HG03139 (cell line): ENCODE measurements around the gene POLR3H.

Source experiments
- ATAC-seq: cut with Tn5 transposase; IDR thresholded peaks from one replicate; pipeline ENCODE4 v1.9.1; 2021; ENCODE audit not compliant: unreplicated experiment

Gene POLR3H

DNA sequence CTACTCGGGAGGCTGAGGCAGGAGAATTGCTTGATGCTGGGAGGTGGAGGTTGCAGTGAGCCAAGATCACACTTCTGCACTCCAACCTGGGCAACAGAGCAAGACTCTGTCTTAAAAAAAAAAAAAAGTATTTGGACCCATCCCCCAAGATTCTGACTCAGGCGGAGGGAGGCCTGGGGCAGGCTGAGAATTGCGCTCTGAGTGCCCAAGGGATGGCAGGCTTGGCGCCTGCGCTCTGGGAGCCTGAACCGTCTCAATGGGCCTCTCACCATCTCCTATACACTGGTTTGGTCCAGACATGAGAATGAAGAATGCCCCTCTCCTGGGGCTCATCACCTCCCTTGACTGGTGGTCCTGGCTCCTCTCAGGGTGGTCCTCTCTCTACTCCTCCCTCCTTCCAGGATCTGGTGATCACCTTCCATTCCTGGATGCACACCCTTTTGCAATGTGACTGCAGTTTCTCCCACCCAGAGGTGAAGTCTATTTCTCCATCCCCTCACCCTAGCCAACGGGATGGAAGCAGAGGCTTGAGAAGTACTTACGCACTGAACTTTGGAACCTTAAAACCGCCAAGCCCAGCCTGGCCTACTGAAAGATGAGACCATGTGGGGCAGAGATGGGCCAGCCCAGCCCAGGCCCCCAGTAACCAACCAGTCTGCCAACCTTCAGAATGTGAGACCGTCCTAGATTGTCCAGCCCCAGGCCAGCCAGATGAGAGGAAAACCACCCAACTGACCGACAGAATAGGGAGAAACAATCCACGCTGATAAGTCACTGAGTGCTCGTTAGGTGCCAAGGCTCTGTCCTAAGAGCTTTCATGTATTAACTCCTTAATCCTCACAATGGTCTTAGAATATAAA is 4.9 kb downstream of the POLR3H start:
- ATAC-seq, result no peak

DNA sequence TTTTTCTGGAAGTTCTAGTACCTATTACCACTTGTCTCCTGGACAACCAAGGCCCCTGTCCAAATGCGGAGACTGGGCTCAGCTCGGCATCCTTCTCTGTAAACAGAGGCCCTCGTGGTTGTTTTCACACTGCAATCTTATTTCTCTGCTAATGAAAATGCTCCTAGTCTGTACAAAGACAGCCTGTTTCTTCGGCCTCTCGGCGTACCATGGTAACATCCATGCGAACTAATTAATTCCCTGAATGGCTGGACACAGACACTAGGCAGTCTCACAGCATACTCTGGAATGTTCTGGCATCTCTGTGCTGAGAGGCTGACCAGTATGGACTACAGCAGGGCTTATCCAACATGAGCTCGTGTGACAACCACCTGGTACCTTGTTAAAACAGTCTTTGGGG is 5.7 kb downstream of the POLR3H start:
- ATAC-seq, result no peak

DNA sequence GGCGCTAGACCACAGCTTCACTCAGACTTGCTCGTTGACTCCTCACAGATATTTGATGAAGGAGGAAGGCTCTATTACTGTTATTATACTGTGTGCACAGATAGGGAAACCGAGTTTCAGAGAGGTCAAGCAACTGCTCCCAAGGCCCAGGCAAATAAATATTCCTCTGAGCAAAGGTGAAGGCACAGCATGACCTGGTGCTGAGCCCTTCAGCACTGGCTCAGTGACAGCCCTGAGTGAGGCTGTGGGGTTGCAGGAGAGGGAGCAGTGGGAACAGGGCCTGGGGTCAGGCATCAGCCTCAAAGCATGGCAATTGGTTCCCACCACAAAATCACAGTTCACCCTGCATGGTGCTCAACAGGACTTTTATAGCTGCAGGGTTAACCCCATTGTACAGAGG is 7.1 kb downstream of the POLR3H start:
- ATAC-seq, result no peak

DNA sequence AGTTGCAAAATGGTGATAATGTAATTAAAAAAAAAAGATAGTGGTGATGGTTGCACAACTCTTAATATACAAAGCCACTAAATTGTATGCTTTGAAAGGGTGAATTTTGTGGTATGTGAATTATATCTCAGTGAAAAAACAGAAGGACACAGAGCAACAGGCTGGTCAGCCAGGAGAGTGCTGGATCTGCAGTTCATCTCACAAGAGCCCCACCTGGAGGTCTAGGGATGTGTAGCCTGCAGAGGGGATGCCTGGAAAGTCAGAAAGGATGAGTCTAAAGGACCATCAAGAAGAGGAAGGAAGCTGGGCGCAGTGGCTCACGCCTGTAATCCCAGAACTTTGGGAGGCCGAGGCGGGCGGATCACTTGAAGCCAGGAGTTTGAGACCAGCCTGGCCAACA is 9.0 kb downstream of the POLR3H start:
- no peak for ATAC-seq

- no peak for ATAC-seq
These were observed 10.1 kb downstream of the POLR3H start for GRCh38 chr22:41534219-41534618.

DNA sequence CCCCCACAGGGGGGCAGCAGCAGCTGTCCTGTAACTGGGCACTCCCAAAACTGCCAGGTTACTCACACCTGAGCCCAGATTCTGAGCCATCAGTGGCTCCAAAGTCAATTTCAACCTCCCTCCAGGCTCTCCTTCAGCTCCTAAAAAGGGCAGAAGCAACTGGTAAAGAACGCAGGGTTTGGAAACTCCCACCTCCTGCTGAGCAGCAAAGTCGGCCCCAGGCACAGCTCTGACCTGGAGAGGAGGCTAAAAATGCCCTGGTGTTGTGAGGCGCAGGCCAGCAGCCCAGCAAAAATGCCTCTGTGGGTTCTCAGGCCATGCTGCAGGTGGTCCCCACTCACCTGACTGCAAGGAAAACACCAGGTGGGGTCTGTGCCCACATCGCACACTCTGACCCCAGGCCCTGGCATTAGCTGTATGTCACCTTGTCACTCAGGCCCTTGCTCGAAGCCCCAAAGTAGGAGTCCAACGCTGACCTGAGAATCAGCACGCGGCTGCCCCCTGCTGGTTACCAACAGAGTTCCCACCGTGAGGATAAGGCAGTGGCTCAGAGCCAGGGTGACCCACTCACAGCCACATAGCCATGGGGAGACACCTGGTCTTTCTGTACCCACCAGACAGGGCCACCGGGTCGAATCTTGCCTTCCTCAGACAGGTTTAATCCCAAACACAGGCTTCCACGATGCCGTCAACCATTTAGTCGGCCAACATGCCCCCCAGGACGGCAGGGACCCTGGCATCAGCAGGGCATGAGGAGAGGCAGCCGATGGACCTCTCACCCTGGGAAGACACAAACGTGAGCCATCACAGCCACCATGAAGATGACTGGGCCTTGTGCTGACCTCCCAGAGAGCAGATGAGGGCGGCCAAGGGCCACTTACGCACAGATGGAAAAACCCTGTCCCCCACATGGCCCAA is 11.1 kb downstream of the POLR3H start:
- no peak for ATAC-seq

GRCh38 chr22:41531715-41532477 is 12.4 kb downstream of the POLR3H start:
- ATAC-seq, result no peak

DNA sequence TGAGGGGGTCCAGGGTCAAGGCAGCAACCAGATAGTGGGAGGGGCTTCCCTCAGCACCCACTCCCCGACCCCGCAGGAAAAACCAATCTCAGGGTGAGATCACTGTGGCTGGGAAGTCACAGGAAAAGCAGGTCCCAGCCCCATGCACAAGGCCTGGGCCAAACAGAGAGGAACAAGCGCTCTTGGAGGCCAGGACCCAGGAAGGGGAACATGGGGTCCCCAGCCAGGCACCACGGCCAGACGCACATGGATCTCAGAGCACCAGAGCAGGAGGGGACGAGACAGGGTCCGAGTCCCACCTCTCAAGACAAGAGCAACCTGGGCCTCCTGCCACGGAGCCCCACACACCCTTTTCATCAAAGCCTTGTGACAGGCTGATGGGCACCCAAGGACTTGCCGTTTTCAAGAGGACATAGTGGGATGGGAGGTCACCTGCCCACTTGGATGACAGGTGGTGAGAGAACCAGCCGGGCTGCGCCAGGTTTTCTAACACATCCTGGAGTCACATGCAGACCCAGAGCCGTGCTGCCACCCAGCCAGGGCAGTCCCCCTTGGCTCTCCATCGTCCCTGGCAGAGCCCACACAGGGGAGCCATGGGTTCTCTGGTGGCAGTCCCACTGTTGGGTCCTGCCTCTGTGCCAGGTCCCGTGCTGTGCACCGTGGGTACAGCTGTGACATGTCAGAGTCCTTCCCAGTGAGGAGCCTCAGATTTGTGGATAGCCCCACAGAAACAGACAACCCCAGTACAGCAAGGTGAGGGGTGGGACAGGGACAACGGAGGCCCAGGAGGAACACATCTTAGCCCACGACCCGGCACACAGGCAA is 13.2 kb downstream of the POLR3H start:
- ATAC-seq, result no peak

DNA sequence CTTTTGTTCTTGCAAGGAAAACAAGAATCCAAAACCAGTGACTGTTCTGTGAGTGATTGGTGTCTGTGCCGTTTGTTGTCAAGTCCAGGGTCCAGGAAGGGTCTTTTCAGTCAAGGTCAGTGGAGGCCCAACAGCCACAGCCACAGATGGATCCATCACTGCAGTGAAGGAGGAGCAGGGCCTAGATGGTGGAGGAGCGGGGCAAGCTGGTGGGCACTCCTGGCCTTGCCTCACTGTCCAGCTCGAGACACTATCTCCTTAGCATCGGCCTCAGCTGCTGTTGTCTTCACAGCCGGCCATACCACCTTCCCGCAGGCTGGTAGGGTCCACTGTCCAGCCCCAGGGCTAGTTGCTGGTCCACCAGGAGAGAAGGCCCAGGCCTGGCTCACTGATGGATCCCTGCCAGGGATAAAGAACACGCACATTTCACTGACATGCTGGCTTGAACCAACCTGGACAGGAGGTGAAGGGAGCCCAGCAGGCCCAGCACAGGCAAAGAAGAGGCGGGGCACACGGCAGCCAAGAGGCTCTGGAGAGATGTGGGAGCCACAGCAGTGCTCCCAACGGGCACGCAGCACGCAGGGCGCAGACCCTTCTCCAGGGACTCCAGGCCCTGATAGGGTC is 15.2 kb downstream of the POLR3H start:
- ATAC-seq, result no peak

- no peak for ATAC-seq
These were observed 16.0 kb downstream of the POLR3H start for GRCh38 chr22:41528132-41528766.

GRCh38 chr22:41526830-41527799 is 17.2 kb downstream of the POLR3H start:
- ATAC-seq, result no peak

DNA sequence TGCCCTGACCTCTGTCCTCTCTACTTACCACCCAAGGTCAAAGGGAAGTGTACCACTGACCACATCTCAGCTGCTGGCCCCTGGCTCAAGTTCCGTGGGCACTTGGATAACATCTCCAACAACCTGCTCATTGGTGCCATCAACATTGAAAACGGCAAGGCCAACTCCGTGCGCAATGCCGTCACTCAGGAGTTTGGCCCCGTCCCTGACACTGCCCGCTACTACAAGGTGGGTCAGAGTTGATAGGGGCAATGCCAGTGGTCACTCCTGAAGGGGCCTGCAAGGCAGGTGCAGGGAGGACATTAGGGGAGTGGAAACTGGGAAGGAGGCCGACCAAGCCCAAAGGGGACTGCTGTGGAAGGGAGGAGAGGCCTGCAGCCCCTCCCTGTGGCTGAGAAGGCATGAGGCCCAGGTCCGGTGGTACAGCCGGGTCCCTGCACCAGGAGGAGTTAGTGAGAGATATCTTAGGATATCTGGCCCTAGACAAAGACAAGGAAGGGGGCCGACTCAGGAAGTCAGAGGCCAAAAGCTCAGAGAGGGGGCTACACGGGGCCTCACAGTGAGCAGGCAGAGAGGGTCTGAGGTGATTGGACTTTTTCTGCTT is 17.9 kb downstream of the POLR3H start:
- no peak for ATAC-seq

DNA sequence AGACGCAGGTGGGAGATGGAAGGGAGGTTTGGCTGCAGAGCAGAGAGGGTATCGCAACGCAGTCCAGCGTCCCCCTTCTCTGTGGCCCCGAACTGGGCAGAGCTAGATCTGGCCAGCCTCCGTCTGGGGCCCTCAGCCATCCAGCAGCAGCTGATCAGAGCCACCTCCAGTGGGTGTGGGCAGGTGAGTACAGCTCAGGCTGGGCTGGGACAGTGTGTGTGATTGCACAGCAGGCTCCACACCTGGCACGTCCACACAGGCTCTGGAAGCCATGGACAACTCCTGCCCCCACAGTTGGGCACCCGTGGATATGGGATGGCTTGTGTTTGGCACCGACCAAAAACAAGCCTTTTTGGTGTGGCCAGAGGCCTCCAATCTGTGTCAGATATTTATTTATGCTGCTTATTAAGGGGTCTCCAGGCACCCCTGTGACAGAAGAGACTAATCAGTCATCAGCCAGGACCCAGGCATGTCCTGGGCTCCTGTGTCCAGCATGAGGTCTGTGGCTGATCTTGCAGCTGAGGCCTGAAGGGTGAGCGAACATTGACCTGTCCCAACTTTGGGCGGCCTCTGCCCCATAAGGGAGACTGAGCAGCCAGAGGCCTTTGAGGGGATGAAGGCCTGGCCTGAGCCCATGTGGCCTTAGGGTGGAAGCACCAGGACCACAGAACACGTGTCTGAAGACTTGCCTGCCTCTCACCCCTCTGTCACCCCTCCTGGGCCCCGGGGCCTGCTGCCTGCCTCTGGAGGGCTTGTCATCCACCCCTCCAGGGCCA is 18.6 kb downstream of the POLR3H start:
- ATAC-seq, result no peak

GRCh38 chr22:41524809-41525449 is 19.3 kb downstream of the POLR3H start:
- no peak for ATAC-seq

- ATAC-seq, result no peak
These were observed 20.0 kb downstream of the POLR3H start for GRCh38 chr22:41524251-41524661.

DNA sequence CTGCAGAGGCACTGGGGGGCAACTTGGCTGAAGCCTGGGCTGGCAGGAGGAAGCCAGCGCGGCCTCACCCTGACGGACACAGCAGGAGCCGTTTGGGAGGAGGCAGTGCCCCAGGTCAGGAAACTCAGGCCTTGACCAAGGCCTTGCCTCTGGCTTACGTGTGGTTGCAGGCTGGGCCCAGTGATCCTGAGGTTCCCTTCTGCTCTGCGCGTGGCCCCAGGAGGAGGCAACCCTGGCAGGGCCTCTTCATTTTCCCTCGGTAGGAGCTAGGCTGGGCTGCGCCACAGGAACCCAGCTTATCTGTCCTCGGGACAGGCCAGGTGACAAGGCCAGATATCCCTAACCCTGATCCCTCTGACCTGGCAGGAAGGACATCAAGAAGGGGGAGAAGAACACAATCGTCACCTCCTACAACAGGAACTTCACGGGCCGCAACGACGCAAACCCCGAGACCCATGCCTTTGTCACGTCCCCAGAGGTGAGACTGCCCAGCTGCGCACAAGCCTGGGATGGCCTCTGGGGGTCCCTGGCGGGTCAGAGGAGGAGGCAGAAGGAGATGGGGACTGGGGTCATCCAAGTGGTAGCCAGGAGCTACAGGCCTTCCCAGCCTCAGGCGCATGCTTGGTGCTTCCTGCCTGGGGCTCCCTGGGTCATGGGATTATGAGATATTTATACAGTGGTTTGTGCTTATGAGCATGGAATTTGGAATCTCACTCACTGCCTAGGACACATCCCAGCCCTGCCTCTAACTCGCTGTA is 20.6 kb downstream of the POLR3H start:
- ATAC-seq, result no peak
